PC-3 (cell line): ENCODE results near the gene EWSR1.

ENCODE experiments used
- EZH2 ChIP-seq: fragments of 300-600 bp; sonication (generic); IDR thresholded peaks from one replicate; pipeline ENCODE4 v1.6.1; 2017; ENCODE audit warnings: antibody characterized with exemption, mild to moderate bottlenecking, low read length; ENCODE audit not compliant: unreplicated experiment
- TF ChIP-seq, protein P1 (sequence below): fragments of 300-600 bp; sonication (generic); conservative IDR thresholded peaks from 2 replicates; pipeline ENCODE4 v1.5.1; 2017; ENCODE audit warnings: antibody characterized with exemption, low read depth, mild to moderate bottlenecking, low read length

DNA sequence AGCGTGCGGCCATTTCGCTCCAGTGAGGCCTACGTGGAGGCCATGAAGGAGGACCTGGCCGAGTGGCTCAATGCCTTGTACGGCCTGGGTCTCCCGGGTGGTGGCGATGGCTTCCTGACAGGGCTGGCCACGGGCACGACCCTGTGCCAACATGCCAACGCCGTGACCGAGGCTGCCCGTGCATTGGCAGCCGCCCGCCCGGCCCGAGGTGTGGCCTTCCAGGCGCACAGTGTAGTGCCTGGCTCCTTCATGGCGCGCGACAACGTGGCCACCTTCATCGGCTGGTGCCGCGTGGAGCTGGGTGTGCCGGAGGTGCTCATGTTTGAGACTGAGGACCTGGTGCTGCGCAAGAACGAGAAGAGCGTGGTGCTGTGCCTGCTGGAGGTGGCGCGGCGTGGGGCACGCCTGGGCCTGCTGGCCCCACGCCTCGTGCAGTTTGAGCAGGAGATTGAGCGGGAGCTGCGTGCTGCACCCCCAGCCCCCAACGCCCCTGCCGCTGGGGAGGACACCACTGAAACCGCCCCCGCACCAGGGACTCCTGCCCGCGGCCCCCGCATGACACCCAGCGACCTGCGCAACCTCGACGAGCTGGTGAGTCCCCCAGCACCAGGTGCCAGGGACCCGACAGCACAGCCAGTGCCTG, 40.2 kb downstream of the EWSR1 start:
- TF ChIP-seq, protein P1, sequence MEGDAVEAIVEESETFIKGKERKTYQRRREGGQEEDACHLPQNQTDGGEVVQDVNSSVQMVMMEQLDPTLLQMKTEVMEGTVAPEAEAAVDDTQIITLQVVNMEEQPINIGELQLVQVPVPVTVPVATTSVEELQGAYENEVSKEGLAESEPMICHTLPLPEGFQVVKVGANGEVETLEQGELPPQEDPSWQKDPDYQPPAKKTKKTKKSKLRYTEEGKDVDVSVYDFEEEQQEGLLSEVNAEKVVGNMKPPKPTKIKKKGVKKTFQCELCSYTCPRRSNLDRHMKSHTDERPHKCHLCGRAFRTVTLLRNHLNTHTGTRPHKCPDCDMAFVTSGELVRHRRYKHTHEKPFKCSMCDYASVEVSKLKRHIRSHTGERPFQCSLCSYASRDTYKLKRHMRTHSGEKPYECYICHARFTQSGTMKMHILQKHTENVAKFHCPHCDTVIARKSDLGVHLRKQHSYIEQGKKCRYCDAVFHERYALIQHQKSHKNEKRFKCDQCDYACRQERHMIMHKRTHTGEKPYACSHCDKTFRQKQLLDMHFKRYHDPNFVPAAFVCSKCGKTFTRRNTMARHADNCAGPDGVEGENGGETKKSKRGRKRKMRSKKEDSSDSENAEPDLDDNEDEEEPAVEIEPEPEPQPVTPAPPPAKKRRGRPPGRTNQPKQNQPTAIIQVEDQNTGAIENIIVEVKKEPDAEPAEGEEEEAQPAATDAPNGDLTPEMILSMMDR, result no peak
- TF ChIP-seq EZH2, result no peak
